Lower leg skin (tissue), 4 donors: ENCODE results near the gene PRRG2. TPM values are rescaled to one million over a fixed set of nuclear protein-coding genes. Genes with fewer than 3 reads are reported as not detected.

ENCODE experiments used
- DNase-seq, 2 donors: peaks; one replicate each; pipeline ENCODE4 v3.0.0-alpha.2; 2019; ENCODE audit warnings: low spot score in 2 of 2
- H3K4me3 ChIP-seq: fragments of 200-600 bp; sonication (generic); 2 replicates; pipeline ENCODE4 v1.5.1; 2017; ENCODE audit warnings: mild to moderate bottlenecking, low read depth; ENCODE audit not compliant: poor library complexity, severe bottlenecking
- CTCF ChIP-seq, 3 donors: fragments of 450-650 bp; IDR thresholded peaks; one replicate each; pipeline ENCODE4 v1.5.1; 2016; ENCODE audit warnings: antibody characterized with exemption in 3 of 3, mild to moderate bottlenecking in 3 of 3, moderate library complexity in 2 of 3
- POLR2A ChIP-seq, 2 donors: fragments of 450-650 bp; IDR thresholded peaks; one replicate each; pipeline ENCODE4 v1.6.1; 2016 to 2017; ENCODE audit warnings: antibody characterized with exemption in 2 of 2, mild to moderate bottlenecking in 1 of 2, moderate library complexity in 1 of 2
- whole genome bisulfite sequencing, 2 donors: methylation state at CpG; one replicate each; pipeline ENCODE4 v1.1.5; 2018; 5-methylcytosine and 5-hydroxymethylcytosine counted together
- intact Hi-C: fragments of 100-400 bp; cut with DNase I; formaldehyde crosslinking; loops from one replicate; pipeline ENCODE4 v1.15.0; 2023; ENCODE audit warnings: low total_unique reads
- total RNA-seq, 4 donors: library from RNA; depleted of rRNA; stranded (reverse); fragments of >200 nt; gene quantifications; one replicate each; pipeline ENCODE4 v1.1.0, GENCODE V29; 2016

Gene PRRG2
- total RNA-seq, 4 donors from 2014 or later: 13.9 to 31.2 (median 18.6) TPM

- TF ChIP-seq CTCF (IDR thresholded peaks at IDR 0.05): no peak
- no peak for TF ChIP-seq POLR2A (IDR thresholded peaks at IDR 0.05)
- H3K4me3 ChIP-seq: no peak overlapping the region
- no peak for DNase-seq
- intact Hi-C loops: no loop called here
- 38 to 41% methylated on average over 9 of the region's 9 CpGs for WGBS, 2 donors
These were observed 13.2 kb upstream of the PRRG2 start for GRCh38 chr19:49567861-49568441.

GRCh38 chr19:49570138-49570856 lies 10.8 kb upstream of the PRRG2 start:
- H3K4me3 ChIP-seq: no peak overlapping the region
- intact Hi-C loops: loop anchor here (10.0 kb wide), 1 partner anchor 95 kb away; the partner anchor contains the start of genes BCL2L12 and IRF3
- no peak for DNase-seq
- peak in 1 of 3 donors; percentile 91 for TF ChIP-seq CTCF (IDR thresholded peaks at IDR 0.05)
- TF ChIP-seq POLR2A (IDR thresholded peaks at IDR 0.05): no peak
- 31 to 37% methylated on average over 14 of the region's 14 CpGs for WGBS, 2 donors

GRCh38 chr19:49570997-49571676 lies 10.0 kb upstream of the PRRG2 start:
- intact Hi-C loops: loop anchor here (10.0 kb wide), 1 partner anchor 94 kb away; the partner anchor contains the start of genes BCL2L12 and IRF3
- 72 to 75% methylated on average over 11 of the region's 11 CpGs for WGBS, 2 donors
- no peak for TF ChIP-seq POLR2A (IDR thresholded peaks at IDR 0.05)
- TF ChIP-seq CTCF (IDR thresholded peaks at IDR 0.05): no peak
- no peak for DNase-seq
- no peak overlapping the region for H3K4me3 ChIP-seq

GRCh38 chr19:49573009-49573408 lies 8.1 kb upstream of the PRRG2 start:
- H3K4me3 ChIP-seq: no peak overlapping the region
- TF ChIP-seq CTCF (IDR thresholded peaks at IDR 0.05) (no peak), POLR2A (IDR thresholded peaks at IDR 0.05) (no peak)
- intact Hi-C loops: loop anchor here (10.0 kb wide), 1 partner anchor 92 kb away; the partner anchor contains the start of genes BCL2L12 and IRF3
- no peak for DNase-seq
- 87 to 91% methylated on average over 7 of the region's 7 CpGs for WGBS, 2 donors

- TF ChIP-seq POLR2A (IDR thresholded peaks at IDR 0.05) (no peak), CTCF (IDR thresholded peaks at IDR 0.05) (no peak)
- intact Hi-C loops: loop anchor here (10.0 kb wide), 1 partner anchor 91 kb away; the partner anchor contains the start of genes BCL2L12 and IRF3
- no peak for DNase-seq
- no peak overlapping the region for H3K4me3 ChIP-seq
- WGBS, 2 donors: 78% methylated on average over 3 of the region's 3 CpGs
These were observed 7.7 kb upstream of the PRRG2 start for GRCh38 chr19:49573425-49573824.
